Measurements from ENCODE around the gene ZNF841.
"Not testable (repeated sequence)": the region's sequence is repeated elsewhere in the genome, so short reads cannot be mapped to it uniquely, and the experiment has no call there.

Gene ZNF841

GRCh38 chr19:52070496-52070895, 25.1 kb downstream of the ZNF841 start:
- H3K27ac ChIP-seq = peak overlapping the region; percentile 63
- peak; percentile 77 for DNase-seq (ENCODE audit: low read depth, low spot score)

- H3K27ac ChIP-seq = peak overlapping the region; percentile 63
- DNase-seq (ENCODE audit: low read depth, low spot score) = no peak
Observed at GRCh38 chr19:52069653-52070052, 25.9 kb downstream of the ZNF841 start.

- no peak overlapping the region for H3K27ac ChIP-seq
- DNase-seq (ENCODE audit: low read depth, low spot score) = no peak
Observed at GRCh38 chr19:52066258-52066863, 29.2 kb downstream of the ZNF841 start.

- no peak overlapping the region for H3K27ac ChIP-seq
Observed at GRCh38 chr19:52065399-52065798, 30.2 kb downstream of the ZNF841 start.

GRCh38 chr19:52056480-52056879, 39.1 kb downstream of the ZNF841 start:
- not testable (repeated sequence) for DNase-seq (ENCODE audit: low read depth, low spot score); H3K27ac ChIP-seq

More at GRCh38 chr19:52065399-52065798, 30.2 kb downstream of the ZNF841 start:
- DNase-seq (ENCODE audit: low read depth, low spot score) = no peak

GRCh38 chr19:52051736-52052135, 43.8 kb downstream of the ZNF841 start:
- peak; percentile 75 for DNase-seq (ENCODE audit: low read depth, low spot score)
- H3K27ac ChIP-seq = peak overlapping the region; percentile 69

- DNase-seq (ENCODE audit: low read depth, low spot score) = no peak
- peak within 1 kb of the TSS; percentile 66 for H3K27ac ChIP-seq
Observed at GRCh38 chr19:52048555-52049501, 46.7 kb downstream of the ZNF841 start, which contains the start of gene ZNF432. Gene ZNF432, minus strand, starts transcription at chr19:52048838. Its CDS starts 1,970 bp downstream, at chr19:52046868.

- DNase-seq (ENCODE audit: low read depth, low spot score) = no peak
Observed at GRCh38 chr19:52039169-52039568, 56.4 kb downstream of the ZNF841 start.

GRCh38 chr19:52034051-52034728, 61.4 kb downstream of the ZNF841 start:
- no peak overlapping the region for H3K27ac ChIP-seq
- DNase-seq (ENCODE audit: low read depth, low spot score) = no peak

More at GRCh38 chr19:52039169-52039568, 56.4 kb downstream of the ZNF841 start:
- H3K27ac ChIP-seq = no peak overlapping the region

- DNase-seq (ENCODE audit: low read depth, low spot score) = no peak
- H3K27ac ChIP-seq = peak overlapping the region; percentile 79
Observed at GRCh38 chr19:52028780-52029123, 66.8 kb downstream of the ZNF841 start.

GRCh38 chr19:52028027-52028779, 67.4 kb downstream of the ZNF841 start, which contains the start of gene ZNF614:
Gene ZNF614, minus strand, starts transcription at chr19:52028379. Its CDS starts 2,634 bp downstream, at chr19:52025745.
- peak; percentile 45 for DNase-seq (ENCODE audit: low read depth, low spot score)
- H3K27ac ChIP-seq = peak within 1 kb of the TSS; percentile 79

GRCh38 chr19:52026255-52026990, 69.1 kb downstream of the ZNF841 start:
- H3K27ac ChIP-seq = peak overlapping the region; percentile 79
- not testable (repeated sequence) for DNase-seq (ENCODE audit: low read depth, low spot score)

- not testable (repeated sequence) for H3K27ac ChIP-seq; DNase-seq (ENCODE audit: low read depth, low spot score)
Observed at GRCh38 chr19:52024478-52024877, 71.1 kb downstream of the ZNF841 start.

GRCh38 chr19:52022193-52022592, 73.4 kb downstream of the ZNF841 start:
- no peak for DNase-seq (ENCODE audit: low read depth, low spot score)
- no peak overlapping the region for H3K27ac ChIP-seq

- DNase-seq (ENCODE audit: low read depth, low spot score) = no peak
- H3K27ac ChIP-seq = no peak overlapping the region
Observed at GRCh38 chr19:52020506-52020905, 75.1 kb downstream of the ZNF841 start.
